ENCODE measurements around the gene LRRC17. TPM values are rescaled to one million over a fixed set of nuclear protein-coding genes. Genes with fewer than 3 reads are reported as not detected.

LRRC17 gene
- total RNA-seq, 1 experiment from 2014 or later = 0.47 TPM

- no peak for TF ChIP-seq POLR2AphosphoS5 (IDR thresholded peaks at IDR 0.05; ENCODE audit: low read depth, low read length)
- TF ChIP-seq ZNF274 (IDR thresholded peaks at IDR 0.05; ENCODE audit: low read depth, low read length) = no peak
- no peak for TF ChIP-seq RAD21 (IDR thresholded peaks at IDR 0.05; ENCODE audit: low read depth)
- TF ChIP-seq CTCF (IDR thresholded peaks at IDR 0.05 in 2 of 3, conservative IDR thresholded peaks at IDR 0.05 in 1 of 3; ENCODE audit: borderline replicate concordance in 1 of 3, insufficient read depth in 1 of 3, low read depth in 2 of 3, low read length in 2 of 3) = no peak
- no peak for TF ChIP-seq MAX (IDR thresholded peaks at IDR 0.05)
- no peak for TF ChIP-seq TCF7L2 (IDR thresholded peaks at IDR 0.05; ENCODE audit: borderline replicate concordance, extremely low read depth, insufficient read depth, insufficient read length)
- no peak for TF ChIP-seq YY1 (IDR thresholded peaks at IDR 0.05; ENCODE audit: extremely low read depth, insufficient replicate concordance, low read depth, low read length)
- no peak for TF ChIP-seq FOSL1 (IDR thresholded peaks at IDR 0.05; ENCODE audit: low read depth)
- TF ChIP-seq EZH2 (IDR thresholded peaks at IDR 0.05) = no peak
- Histone ChIP-seq H3K4me1 (ENCODE audit: control insufficient read depth in 1 of 2, insufficient read depth in 2 of 2, low read length in 2 of 2) (peaks cover 0 to 15% of the 10 kb centered on the region in 2 experiments; a peak in 2 of 4 replicates), H3K9me3 (ENCODE audit: control insufficient read depth in 1 of 2, insufficient read depth in 1 of 2, low read depth in 1 of 2, low read length in 2 of 2) (no peaks in the 10 kb centered on the region), H3K9ac (ENCODE audit: low read length) (no peak overlapping the region), H3K79me2 (ENCODE audit: insufficient read depth, low read length) (no peaks in the 10 kb centered on the region), H3K4me2 (ENCODE audit: low read length) (no peak overlapping the region), H3K27me3 (ENCODE audit: insufficient read depth, low read length) (no peaks in the 10 kb centered on the region), H3K36me3 (ENCODE audit: control insufficient read depth in 1 of 2, insufficient read depth in 2 of 2, low read length in 2 of 2) (no peaks in the 10 kb centered on the region), H3K9me2 (ENCODE audit: insufficient read depth) (no peaks in the 10 kb centered on the region), H3K27ac (ENCODE audit: low read depth, low read length) (no peak overlapping the region), H2AFZ (ENCODE audit: low read depth, low read length, poor library complexity, severe bottlenecking) (no peak overlapping the region), H4K20me1 (ENCODE audit: insufficient read depth) (no peaks in the 10 kb centered on the region), H3K4me3 (replicated peaks in 1 of 2; ENCODE audit: low read depth in 1 of 2, low read length in 2 of 2) (no peak overlapping the region)
- ATAC-seq (no peak), DNase-seq (ENCODE audit: low read depth, low spot score) (no peak)
- intact Hi-C loops (cut with micrococcal nuclease) = loop anchor here (5.0 kb wide), 1 partner anchor 143 kb away; no protein-coding TSS in a partner anchor
- ChIA-PET CTCF (interaction anchor here (1.6 kb wide), 1 partner anchor 143 kb away, joined by 6 read pairs; no protein-coding TSS in a partner anchor), RAD21 (ENCODE audit: low non-redundant PET in 1 of 2, low total read pairs in 2 of 2, uncharacterized antibody in 2 of 2, unreplicated experiment in 2 of 2) (no interaction called here), POLR2A (no interaction called here)
- BruUV-seq (replicated peaks) = no TSS peak
Measured at GRCh38 chr7:102918845-102919244, 6.0 kb downstream of the LRRC17 start.

Data from HCT116 (cell line).